ACHN (cell line): ENCODE results near the gene DOCK4.
"Not testable (repeated sequence)": the region's sequence is repeated elsewhere in the genome, so short reads cannot be mapped to it uniquely, and the experiment has no call there.

Experiments
- DNase-seq: peaks from one replicate; pipeline ENCODE4 v3.0.0-alpha.2; 2015
- in situ Hi-C: cut with HindIII; loops from 2 replicates; pipeline ENCODE4 v1.10.0; 2017; ENCODE audit warnings: low sequenced_read_pairs, low pct_ligation_motif_present, low pct_unique_long_range_greater_than_20kb

Gene DOCK4

DNA sequence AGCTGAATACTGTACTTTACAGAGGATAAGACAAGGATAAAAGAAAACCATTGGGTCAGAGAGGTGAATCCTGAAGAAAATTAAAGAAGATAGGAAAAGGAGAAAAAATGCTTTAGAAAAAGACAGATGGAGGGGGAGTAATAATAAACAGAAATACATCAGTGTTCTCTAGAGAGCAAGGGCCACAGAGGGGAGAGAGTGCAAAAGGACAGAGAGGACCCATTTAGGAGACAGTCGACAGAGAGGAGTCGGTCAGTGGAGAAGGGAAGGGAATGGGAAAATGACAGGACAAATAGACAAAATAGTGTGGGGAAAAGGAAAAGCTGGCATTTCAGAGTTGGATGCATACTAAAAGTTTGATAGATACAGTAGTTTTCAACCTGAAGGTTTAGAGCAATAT lies 287.0 kb downstream of the DOCK4 start:
- no peak for DNase-seq
- in situ Hi-C loops = no loop called here

GRCh38 chr7:111918461-111918860 lies 287.7 kb downstream of the DOCK4 start:
- no peak for DNase-seq
- in situ Hi-C loops = no loop called here

DNA sequence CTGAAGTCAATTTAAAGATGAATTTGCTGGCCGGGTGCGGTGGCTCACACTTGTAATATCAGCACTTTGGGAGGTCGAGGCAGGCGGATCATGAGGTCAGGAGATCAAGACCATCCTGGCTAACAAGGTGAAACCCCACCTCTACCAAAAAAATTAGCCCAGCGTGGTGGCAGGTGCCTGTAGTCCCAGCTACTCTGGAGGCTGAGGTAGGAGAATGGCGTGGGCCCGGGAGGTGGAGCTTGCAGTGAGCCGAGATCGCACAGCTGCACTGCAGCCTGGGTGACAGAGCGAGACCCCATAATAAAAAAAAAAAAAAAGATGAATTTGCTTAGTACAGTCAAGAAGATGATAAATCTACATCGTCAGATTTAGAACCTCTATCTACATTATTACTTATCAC lies 288.8 kb downstream of the DOCK4 start:
- DNase-seq, in situ Hi-C loops: not testable (repeated sequence)

DNA sequence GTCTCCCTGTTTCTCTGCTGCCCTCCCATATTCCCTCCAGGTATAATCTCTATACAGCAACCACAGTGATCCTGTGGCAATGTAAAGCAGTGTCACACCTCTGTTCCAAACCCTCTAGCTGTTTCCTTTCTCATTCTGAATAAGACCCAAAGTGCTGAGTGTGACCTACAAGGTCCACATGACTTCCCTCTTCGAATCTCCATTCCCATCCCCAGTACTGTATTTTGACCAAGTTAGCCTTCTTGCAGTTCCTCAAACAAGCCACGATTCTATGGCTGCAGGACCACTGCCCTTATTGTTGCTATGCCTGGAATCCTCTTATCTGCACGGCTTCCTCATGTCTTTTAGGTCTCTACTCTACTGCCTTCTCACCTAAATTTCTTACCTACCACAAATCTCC lies 291.9 kb downstream of the DOCK4 start:
- no peak for DNase-seq
- in situ Hi-C loops = no loop called here

- in situ Hi-C loops = no loop called here
- no peak for DNase-seq
Observed at GRCh38 chr7:111911166-111911961, 294.8 kb downstream of the DOCK4 start.

- in situ Hi-C loops = no loop called here
Observed at GRCh38 chr7:111910656-111911055, 295.5 kb downstream of the DOCK4 start.

DNA sequence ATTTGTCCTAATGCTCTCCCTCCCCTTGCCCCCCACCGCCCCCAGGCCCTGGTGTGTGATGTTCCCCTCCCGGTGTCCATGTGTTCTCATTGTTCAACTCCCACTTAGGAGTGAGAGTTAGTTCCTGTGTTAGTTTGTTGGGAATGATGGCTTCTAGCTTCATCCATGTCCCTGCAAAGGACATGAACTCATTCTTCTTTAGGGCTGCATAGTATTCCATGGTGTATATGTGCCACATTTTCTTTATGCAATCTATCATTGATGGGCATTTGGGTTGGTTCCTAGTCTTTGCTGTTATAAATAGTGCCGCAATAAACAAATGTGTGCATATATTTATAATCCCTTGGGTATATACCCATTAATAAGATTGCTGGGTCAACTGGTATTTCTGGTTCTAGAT lies 297.5 kb downstream of the DOCK4 start:
- in situ Hi-C loops, DNase-seq: not testable (repeated sequence)

More at GRCh38 chr7:111910656-111911055, 295.5 kb downstream of the DOCK4 start:
- DNase-seq = no peak

DNA sequence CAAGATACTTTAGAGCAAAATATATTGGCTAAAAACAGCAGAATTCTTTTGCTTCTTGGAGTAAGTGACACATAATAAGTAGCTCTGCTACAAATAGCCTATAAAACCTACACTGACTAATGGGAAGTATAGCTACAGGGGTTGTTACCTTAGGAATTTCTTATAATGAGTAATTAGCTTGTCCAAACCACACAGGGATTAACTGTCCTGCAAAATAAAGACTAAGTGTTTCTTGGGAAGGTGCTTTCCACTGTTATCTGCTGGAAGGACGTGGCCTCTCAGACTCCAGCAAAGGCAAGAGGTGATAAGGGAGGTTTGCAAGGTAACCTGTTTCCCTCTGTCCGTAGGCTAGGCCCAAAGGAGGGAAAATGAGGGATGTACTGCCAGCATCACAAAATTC lies 302.4 kb downstream of the DOCK4 start:
- no peak for DNase-seq
- in situ Hi-C loops = no loop called here

GRCh38 chr7:111903016-111903415 lies 303.2 kb downstream of the DOCK4 start:
- in situ Hi-C loops = no loop called here

GRCh38 chr7:111900283-111900682 lies 305.9 kb downstream of the DOCK4 start:
- DNase-seq = no peak
- in situ Hi-C loops = no loop called here

More at GRCh38 chr7:111903016-111903415, 303.2 kb downstream of the DOCK4 start:
- DNase-seq = no peak

GRCh38 chr7:111895049-111895448 lies 311.1 kb downstream of the DOCK4 start:
- in situ Hi-C loops = no loop called here
- DNase-seq = no peak

DNA sequence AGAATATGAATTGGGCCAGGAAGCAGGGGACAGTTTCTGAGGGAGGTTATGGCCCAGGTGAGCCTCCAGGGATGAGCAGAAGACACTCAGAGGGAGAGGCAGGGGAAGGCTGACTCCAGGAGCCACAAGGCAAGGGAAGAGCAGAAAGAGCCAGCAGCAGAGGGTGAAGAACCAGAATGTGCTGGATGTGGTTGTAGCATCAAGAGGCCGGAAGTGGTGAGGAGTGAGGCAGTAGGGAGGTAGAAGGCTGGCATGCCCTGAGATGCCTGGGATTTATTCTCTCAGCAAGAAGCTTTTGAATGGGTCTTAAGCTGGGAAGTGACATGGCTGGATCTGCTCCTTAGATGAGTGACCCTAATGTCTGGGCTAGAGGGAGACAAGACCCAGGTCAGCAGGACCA lies 311.7 kb downstream of the DOCK4 start:
- in situ Hi-C loops = no loop called here
- DNase-seq = no peak

DNA sequence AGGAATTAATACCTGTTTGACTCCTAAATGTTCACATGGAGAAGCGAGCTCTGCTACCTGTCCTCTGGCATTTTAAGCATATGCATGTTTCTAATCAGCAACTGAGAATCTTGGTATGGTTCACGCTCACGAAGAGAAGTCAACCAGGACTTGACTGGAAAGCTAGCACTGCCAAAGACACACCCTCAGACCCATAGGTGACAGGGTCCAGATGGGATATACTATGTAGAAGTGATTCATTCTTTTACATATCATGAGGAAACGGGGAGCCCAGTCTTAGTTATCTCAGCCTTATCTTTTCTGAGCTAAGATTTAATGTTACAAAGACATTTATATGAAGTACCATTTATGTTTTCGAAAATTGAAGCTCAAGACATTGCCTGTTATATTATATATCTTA lies 313.0 kb downstream of the DOCK4 start:
- in situ Hi-C loops = no loop called here
- no peak for DNase-seq

GRCh38 chr7:111892588-111892987 lies 313.6 kb downstream of the DOCK4 start:
- in situ Hi-C loops = no loop called here
- no peak for DNase-seq

DNA sequence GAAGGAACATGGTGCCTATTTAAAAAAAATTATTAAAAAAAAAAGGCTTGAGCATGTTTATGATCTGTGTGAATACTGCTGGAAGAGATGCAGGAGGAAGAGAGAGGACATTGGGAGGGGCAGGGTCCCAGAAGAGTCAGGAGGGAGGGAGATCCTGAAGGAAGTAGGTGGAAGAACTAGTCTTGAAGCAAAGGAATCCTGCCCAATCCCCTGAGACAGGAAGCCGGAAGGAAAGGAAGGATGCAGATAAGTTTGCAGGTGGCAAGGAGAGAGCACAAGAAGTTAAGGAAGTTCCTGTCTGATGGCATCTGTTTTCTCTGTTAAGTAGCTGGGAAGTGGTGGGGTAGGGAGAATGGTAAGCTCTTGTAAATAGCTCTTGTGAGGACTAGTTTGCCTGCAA lies 318.5 kb downstream of the DOCK4 start:
- in situ Hi-C loops = no loop called here
- no peak for DNase-seq

DNA sequence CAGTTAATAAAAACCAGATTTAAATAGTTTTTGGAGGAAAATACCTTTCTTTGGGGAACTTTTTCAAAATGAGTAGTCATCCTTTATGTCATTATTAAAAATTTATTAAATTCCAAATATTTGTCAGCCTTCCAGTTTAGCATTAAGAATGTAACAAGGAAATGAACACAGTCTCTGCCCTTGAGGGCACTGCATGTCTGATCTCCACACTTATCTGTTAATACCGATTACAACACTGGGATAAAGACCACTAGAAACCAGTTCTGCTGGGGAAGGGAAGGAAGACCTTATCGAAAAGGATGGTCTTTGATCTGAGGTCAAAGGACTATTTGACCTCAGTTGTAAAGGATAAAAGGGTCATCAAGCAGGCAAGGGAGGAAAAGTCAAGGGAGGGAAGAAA lies 320.0 kb downstream of the DOCK4 start:
- in situ Hi-C loops = no loop called here

DNA sequence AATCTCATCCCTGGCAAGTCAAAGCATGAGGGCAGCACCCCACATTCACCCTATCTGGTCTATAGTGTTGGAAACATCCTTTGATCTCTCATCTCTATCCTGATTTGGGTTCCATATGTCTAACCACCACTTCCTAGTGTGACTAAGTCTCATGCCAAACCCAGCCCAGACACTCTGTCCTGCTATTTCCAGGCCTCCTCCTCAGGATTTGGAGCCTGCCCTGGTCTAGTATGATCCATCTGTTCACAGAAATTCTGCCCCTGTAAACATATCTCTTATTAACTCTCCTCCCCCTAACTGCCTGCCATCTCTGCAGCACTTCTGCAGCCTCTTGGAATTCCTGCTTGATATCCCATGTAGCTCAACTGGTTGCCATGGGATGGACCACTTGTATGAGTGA lies 323.0 kb downstream of the DOCK4 start:
- DNase-seq = no peak
- in situ Hi-C loops = no loop called here

More for the DNA sequence above, 320.0 kb downstream of the DOCK4 start:
- DNase-seq = no peak

DNA sequence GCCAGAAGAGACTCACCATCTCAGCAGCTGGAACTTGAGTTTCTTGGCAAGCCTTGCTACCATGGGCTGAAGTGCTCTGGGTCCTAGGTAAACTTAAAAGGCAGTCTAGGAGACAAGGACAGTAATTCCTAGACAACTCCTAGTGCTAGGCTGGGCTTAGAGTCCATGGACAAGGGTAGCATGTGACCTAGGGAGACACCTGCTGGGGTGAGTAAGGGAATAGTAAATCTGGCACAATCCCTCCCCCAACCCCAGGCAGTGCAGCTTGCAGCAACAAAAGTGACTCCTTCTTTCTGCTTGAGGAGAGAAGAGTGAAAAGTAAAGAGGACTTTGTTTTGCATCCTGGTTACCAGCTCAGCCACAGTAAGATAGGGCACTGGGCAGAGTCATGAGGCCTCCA lies 327.4 kb downstream of the DOCK4 start:
- in situ Hi-C loops = no loop called here
- no peak for DNase-seq

DNA sequence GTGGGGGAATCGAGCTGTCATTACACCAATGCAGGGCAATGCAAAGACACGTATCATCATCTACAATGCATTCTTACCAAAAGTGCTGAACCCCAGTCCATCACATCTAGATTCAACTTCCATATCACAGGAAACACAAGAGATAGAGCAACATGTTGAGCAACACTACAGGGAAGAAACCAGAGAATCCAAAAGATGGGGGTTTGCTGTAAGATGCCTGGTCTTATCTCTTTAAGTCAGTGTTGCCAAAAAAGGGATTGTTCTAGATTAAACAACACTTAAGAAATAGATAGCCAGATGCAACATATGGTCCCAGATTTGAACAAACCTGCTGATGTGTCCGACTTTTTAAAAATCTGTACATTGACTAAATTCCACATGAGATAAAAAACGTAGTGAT lies 328.3 kb downstream of the DOCK4 start:
- in situ Hi-C loops = no loop called here
- no peak for DNase-seq

DNA sequence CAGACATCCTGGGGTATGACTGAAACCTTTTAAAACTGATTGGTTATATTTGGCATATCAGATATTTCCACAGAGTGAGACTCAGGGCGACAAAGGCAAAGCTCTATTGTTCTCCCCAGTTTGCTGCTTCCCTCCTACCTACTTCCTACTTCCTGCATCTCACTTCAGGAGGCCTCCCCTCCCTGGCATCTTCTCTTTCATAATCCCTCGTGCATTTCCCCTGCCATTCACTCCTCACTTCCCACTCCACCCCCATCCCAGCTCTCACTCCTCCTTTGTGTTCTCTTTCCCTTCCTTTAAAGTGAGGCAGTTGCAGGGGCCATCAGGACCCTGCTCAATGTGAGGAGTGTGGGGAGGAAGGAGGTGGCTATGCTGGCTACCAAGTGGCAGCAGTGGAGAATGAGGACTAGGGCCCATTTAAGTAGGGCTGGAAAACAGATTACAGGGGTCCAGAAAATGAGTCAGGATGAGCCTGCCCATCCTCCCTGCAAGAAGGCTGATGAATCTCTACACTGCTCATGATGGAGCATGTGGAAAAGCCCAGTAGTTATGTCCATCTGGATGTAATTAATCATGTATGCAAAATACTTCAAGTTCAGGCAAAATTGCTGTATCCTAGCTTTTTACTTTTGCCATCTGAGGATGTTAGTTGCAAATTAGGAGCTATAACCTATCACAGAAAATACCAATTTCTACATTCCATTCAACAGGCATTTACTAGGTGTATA lies 332.1 kb downstream of the DOCK4 start:
- DNase-seq = no peak
- in situ Hi-C loops = no loop called here
